ENCODE measurements around the gene SCN3A.

Gene SCN3A

GRCh38 chr2:165203689-165204559, at the start of gene SCN3A:
Gene SCN3A (minus strand): TSS chr2:165204050. CDS start chr2:165176394, 27,656 bp downstream.
- no peak for DNase-seq (ENCODE audit: low read depth)

GRCh38 chr2:165253178-165253577, 49.3 kb upstream of the SCN3A start:
- DNase-seq (ENCODE audit: low read depth) = no peak

GRCh38 chr2:165251366-165251765, 47.5 kb upstream of the SCN3A start:
- DNase-seq (ENCODE audit: low read depth) = no peak

- DNase-seq (ENCODE audit: low read depth) = no peak
Measured at GRCh38 chr2:165248238-165248637, 44.4 kb upstream of the SCN3A start.

- no peak for DNase-seq (ENCODE audit: low read depth)
Measured at GRCh38 chr2:165245081-165245793, 41.4 kb upstream of the SCN3A start.

GRCh38 chr2:165240916-165241315, 37.1 kb upstream of the SCN3A start:
- DNase-seq (ENCODE audit: low read depth) = no peak

- DNase-seq (ENCODE audit: low read depth) = no peak
Measured at GRCh38 chr2:165239856-165240515, 36.1 kb upstream of the SCN3A start.

GRCh38 chr2:165239230-165239629, 35.4 kb upstream of the SCN3A start, which contains the start of gene SCN2A:
Gene SCN2A (plus strand): TSS chr2:165239414. CDS start chr2:165295824, 56,410 bp downstream.
- peak; percentile 15 for DNase-seq (ENCODE audit: low read depth)

- peak; percentile 5 for DNase-seq (ENCODE audit: low read depth)
Measured at GRCh38 chr2:165238295-165238694, 34.4 kb upstream of the SCN3A start.

GRCh38 chr2:165237056-165237455, 33.2 kb upstream of the SCN3A start:
- no peak for DNase-seq (ENCODE audit: low read depth)

- DNase-seq (ENCODE audit: low read depth) = no peak
Measured at GRCh38 chr2:165227571-165227970, 23.7 kb upstream of the SCN3A start.

- no peak for DNase-seq (ENCODE audit: low read depth)
Measured at GRCh38 chr2:165224941-165225340, 21.1 kb upstream of the SCN3A start.

GRCh38 chr2:165219481-165219880, 15.6 kb upstream of the SCN3A start:
- no peak for DNase-seq (ENCODE audit: low read depth)

GRCh38 chr2:165214093-165214492, 10.2 kb upstream of the SCN3A start:
- DNase-seq (ENCODE audit: low read depth) = no peak

- no peak for DNase-seq (ENCODE audit: low read depth)
Measured at GRCh38 chr2:165208094-165208493, 4.2 kb upstream of the SCN3A start.

GRCh38 chr2:165205865-165206264, 2.0 kb upstream of the SCN3A start:
- DNase-seq (ENCODE audit: low read depth) = no peak

- no peak for DNase-seq (ENCODE audit: low read depth)
Measured at GRCh38 chr2:165202239-165202638, 1.6 kb downstream of the SCN3A start.

- DNase-seq (ENCODE audit: low read depth) = no peak
Measured at GRCh38 chr2:165198181-165198580, 5.7 kb downstream of the SCN3A start.

- no peak for DNase-seq (ENCODE audit: low read depth)
Measured at GRCh38 chr2:165197346-165197745, 6.5 kb downstream of the SCN3A start.

GRCh38 chr2:165196411-165196810, 7.4 kb downstream of the SCN3A start:
- DNase-seq (ENCODE audit: low read depth) = no peak

- no peak for DNase-seq (ENCODE audit: low read depth)
Measured at GRCh38 chr2:165193178-165193777, 10.6 kb downstream of the SCN3A start.

GRCh38 chr2:165192729-165193128, 11.1 kb downstream of the SCN3A start:
- no peak for DNase-seq (ENCODE audit: low read depth)
